ENCODE results near the gene FAM120B.
"Not testable (repeated sequence)": the region's sequence is repeated elsewhere in the genome, so short reads cannot be mapped to it uniquely, and the experiment has no call there.

Gene FAM120B

DNA sequence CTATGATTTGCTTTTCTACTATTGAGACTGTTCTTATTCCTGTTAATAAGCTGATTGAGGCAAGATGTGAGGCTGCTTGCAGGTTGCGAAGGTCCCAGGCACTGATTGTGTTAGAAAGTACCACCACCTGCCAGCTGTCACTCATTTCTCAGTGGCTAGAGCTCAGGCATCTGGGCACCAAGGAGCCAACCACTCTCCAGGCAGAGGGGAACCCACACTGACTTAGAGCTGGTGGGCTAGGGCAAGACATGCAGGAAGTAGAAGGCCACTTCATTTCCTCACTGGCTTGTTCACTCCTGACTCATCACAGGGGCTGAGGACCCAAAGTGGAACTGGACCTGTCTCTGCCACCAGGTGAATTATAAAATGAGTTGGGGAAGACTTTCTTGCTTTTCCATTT, 7.9 kb upstream of the FAM120B start:
- DNase-seq (ENCODE audit: low read depth in 2 of 2): no peak

- DNase-seq (ENCODE audit: low read depth in 2 of 2): no peak
These were observed 5.4 kb upstream of the FAM120B start for GRCh38 chr6:170301184-170301583.

DNA sequence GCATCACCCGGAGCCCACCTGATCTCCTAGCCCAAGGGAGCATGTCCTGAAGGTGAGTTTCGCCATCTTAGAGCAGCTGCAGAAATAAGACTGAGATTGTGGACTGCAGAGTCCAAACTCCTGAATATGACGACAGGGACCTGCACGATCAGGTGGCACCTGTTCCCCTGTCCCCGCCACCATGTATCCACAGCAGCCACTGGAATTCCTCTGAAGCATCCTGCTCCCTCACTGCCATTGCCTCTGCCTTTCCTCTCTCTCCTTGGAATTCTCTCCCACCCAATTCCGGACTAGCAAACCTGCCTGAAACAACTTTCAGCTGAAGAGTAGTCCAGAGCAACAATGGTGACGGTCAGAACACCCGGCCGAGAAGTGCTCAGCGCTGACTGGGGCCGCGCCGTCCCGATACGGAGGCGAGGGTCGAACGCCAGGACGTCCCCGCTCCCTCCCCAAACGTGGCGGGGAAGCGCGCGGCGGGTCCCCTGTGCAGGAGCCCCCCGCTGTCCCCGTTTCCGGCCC, 694 bp upstream of the FAM120B start:
- no peak for DNase-seq (ENCODE audit: low read depth in 2 of 2)

GRCh38 chr6:170307080-170307545, 555 bp downstream of the FAM120B start:
- no peak for DNase-seq (ENCODE audit: low read depth in 2 of 2)

DNA sequence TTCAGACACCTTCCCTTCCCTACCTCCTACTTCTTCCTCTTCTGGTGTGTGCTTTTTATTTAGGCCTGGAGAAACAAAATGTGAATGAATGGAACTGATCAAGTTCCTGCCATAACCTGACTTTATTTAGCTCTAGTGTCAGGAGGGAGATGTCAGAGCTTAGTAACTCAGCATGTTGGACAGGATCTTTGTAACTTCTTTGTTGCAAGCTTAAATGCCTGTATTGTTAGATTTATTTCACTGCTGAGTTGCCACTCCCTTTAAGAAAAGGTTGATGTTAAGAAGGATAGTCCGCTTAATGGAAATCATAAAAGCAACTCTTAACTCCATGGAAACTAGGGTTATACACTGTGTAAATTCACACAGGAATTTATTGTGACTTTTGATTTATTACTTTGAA, 2.2 kb downstream of the FAM120B start:
- no peak for DNase-seq (ENCODE audit: low read depth in 2 of 2)

GRCh38 chr6:170311696-170312095, 5.1 kb downstream of the FAM120B start:
- no peak for DNase-seq (ENCODE audit: low read depth in 2 of 2)

DNA sequence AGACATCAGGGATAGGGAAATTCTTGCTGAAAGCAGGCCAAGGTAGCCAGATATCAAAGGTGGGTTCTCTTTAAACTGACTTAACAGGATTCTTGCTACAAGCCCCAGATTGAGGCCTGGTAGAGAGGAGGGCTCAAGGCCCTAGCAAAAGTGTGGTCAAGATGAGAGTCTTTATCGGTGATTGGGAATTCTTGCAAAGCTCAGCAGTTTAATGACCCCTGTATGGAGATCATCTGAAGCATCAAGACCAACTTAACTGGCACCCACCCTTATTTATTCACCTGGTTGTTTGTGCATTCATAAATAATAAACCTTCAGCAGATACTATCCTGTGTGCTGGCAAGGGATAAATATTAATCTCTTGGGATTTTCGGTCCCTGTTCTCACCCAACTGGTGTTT, 6.3 kb downstream of the FAM120B start:
- no peak for DNase-seq (ENCODE audit: low read depth in 2 of 2)

DNA sequence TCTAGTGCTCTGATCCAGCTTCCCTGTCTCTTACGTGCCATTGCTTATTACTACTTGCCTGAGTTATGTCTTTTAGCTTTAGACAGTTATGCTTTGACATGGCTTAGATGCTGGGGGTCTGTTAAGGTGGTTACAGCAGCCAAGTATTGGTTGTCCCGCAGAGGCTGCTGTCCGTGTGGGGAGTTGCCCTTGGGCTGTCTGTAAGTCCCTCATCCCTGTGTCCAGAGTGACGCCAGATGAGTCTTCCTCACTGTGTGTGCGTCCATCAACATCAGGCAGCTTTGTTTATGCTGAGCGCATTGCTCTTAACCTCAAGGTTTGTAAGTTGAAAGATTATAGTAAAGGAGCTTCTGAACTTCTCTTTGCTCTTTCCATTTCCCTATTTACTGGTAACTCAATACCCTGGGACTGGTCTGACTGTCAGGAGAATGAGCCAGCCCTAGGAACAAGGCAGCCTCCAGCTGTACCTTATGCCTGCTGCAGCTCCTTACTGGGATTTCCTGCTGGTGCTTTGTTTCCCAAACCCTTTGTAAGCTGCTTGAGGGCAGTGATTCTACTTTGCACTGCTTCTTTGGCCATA, 7.2 kb downstream of the FAM120B start:
- no peak for DNase-seq (ENCODE audit: low read depth in 2 of 2)

DNA sequence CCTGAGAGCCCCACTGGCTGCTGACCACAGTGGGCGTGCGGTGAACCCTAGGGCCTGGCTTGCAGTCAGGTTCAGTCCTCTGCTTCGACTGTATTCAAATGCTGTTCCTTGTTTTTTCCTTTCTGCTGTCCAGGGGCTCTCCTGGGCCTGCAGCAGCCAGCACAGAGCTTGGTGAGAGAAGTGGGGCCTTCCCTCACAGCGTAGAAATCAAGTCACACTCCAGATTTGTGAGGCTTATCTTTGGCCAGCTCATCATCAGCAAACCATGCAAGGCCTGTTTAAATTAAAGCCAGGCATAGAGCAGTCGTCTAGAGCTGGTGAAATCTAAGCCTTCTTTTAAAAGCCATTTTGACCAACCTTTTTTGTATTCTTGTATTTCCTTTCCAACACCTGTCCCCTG, 8.4 kb downstream of the FAM120B start:
- DNase-seq (ENCODE audit: low read depth in 2 of 2): no peak

GRCh38 chr6:170316071-170316470, 9.5 kb downstream of the FAM120B start:
- DNase-seq (ENCODE audit: low read depth in 2 of 2): no peak

DNA sequence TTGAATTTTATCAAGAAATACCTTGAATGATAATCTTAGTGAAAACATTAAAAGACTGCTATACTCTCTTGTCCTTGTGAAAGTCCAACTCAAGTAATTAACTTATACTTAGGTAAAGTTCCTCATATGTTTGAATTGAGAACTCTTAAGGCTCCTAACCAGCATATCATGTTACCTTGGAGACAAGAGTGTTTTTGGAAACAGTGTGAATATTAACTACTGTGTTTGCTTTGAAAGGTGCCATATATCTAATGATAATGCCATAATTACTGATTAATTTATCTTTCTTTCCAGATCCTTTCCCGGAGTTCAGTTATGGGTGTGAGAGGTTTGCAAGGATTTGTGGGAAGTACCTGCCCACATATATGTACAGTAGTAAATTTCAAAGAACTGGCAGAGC, 10.5 kb downstream of the FAM120B start:
- DNase-seq (ENCODE audit: low read depth in 2 of 2): no peak

- DNase-seq (ENCODE audit: low read depth in 2 of 2): no peak
These were observed 11.2 kb downstream of the FAM120B start for GRCh38 chr6:170317718-170318117.

GRCh38 chr6:170329321-170329720, 22.8 kb downstream of the FAM120B start:
- no peak for DNase-seq (ENCODE audit: low read depth in 2 of 2)

DNA sequence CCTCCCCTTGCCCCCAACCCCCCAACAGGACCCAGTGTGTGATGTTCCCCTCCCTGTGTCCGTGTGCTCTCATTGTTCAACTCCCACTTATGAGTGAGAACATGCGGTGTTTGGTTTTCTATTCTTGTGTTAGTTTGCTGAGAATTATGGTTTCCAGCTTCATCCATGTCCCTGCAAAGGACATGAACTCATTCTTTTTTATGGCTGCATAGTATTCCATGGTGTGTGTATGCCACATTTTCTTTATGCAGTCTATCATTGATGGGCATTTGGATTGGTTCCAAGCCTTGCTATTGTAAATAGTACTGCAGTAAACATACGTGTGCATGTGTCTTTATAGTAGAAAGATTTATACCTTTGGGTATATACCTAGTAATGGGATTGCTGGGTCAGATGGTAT, 28.6 kb downstream of the FAM120B start:
- DNase-seq (ENCODE audit: low read depth in 2 of 2): not testable (repeated sequence)

GRCh38 chr6:170344631-170345576, 38.3 kb downstream of the FAM120B start:
- no peak for DNase-seq (ENCODE audit: low read depth in 2 of 2)

DNA sequence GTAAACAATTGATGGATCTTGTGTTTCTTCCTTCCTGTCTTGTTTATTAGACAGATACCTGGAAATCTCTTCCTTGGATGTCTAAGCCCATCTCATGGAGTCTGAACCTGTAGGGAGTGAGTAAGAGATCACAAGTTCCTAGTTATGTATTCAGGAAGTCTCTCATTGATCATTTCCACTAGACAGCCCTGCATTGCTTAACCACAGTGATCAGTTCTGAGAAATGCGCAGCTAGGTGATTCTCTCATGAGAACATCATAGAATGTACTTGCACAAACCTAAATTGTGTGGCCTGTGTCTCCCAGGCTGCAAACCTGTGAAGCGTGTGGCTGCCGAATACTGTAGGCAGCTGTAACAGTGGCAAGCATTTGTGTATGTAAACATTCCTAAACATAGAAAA, 39.1 kb downstream of the FAM120B start:
- DNase-seq (ENCODE audit: low read depth in 2 of 2): no peak

DNA sequence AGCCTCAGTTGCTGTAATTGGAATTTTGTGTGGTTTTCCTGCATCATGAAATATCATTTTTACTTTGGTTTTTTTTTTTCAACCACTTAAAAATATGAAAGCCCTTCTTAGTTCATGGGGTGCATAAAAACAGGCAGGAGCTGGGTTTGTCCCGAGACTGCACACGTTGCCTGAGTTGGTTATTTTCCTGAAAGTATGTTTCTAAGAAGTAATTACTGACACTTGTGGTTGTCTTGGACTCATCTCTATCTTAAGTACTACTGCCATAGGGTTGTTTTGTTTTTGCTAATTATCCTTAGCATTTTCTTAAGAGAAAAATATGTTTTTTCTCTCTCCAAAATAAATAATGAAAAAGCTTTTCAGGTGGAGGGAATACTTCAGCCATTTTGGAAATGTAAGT, 40.1 kb downstream of the FAM120B start:
- DNase-seq (ENCODE audit: low read depth in 2 of 2): no peak

DNA sequence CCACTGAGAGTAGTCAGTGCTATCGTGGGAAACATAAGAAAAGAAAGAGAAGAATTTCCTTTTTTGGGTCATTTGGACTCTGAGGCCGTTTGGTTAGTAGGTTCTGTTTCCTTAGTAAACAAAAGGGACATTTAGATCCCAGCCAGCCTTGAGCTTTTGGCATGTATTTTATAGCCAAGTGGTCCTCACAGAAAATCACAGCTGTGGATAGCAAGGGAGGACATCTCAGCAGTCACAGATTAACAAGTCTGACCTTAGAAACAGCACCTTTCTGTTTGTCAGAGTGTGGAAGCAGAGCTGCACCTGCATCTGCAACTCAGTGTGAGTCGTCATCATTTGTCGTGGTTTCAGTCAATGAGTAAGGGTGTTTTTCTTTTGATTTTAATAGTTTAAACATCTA, 40.5 kb downstream of the FAM120B start:
- DNase-seq (ENCODE audit: low read depth in 2 of 2): no peak

GRCh38 chr6:170347975-170348374, 41.4 kb downstream of the FAM120B start:
- no peak for DNase-seq (ENCODE audit: low read depth in 2 of 2)

DNA sequence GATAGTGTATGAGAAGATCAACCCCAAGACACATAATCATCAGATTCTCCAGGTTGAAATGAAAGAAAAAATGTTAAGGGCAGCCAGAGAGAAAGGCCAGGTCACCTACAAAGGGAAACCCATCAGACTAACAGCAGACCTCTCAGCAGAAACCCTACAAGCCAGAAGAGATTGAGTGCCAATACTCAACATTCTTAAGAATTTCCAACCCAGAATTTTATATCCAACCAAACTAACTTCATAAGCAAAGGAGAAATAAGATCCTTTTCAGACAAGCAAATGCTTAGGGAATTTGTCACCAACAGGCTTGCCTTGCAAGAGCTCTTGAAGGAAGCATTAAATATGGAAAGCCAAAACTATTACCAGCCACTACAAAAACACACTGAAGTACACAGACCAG, 44.9 kb downstream of the FAM120B start:
- not testable (repeated sequence) for DNase-seq (ENCODE audit: low read depth in 2 of 2)

GRCh38 chr6:170355190-170355589, 48.6 kb downstream of the FAM120B start:
- DNase-seq (ENCODE audit: low read depth in 2 of 2): not testable (repeated sequence)

DNA sequence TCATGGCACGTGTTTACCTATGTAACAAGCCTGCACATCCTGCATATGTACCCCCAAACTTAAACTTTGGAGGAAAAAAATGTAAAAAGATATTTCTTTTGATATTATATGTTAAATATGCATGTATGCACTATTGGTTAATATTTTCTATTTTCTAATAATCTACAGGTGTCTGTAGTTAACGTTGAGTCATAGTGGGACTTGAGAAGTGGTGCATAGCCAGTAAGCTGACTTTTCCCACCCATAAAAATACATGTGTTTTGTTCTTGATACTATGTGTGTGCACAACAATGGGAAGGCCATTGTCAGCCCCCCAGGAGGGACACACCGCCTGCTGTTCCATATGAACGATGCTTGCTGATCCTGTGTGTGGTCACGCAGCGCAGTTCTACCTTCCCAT, 49.1 kb downstream of the FAM120B start:
- no peak for DNase-seq (ENCODE audit: low read depth in 2 of 2)

DNA sequence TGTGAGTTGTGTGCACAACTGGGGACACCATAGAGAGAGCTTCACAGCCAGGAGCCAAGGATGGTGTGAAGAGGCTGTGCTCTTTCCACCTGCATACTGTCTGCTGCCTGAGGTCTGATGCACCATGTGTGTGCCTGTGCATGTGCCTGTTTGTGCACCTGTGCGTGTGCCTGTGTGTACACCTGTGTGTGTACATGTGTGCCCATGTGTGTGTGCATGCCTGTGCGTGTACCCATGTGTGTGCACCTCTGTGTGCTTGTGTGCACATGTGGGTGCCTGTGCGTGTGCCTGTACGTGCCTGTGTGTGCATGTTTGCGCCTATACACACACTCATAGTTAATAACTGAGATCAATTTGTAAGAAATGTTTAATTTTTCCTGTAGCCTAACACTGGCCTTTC, 51.3 kb downstream of the FAM120B start:
- no peak for DNase-seq (ENCODE audit: low read depth in 2 of 2)
